CD4-positive, alpha-beta T cell (primary cell): ENCODE measurements around the gene NTN5. TPM values are rescaled to one million over a fixed set of nuclear protein-coding genes. Genes with fewer than 3 reads are reported as not detected.

Experiments used
- ATAC-seq: fragments of 200-7000 bp; cut with Tn5 transposase; one replicate; pipeline ENCODE4 v1.10.0; 2022; ENCODE audit warnings: mild to moderate bottlenecking; ENCODE audit not compliant: poor library complexity
- CTCF ChIA-PET: fragments of 350-600 bp; sonication (Branson Sonifier 250); formaldehyde crosslinking; loops from one replicate; lab custom pipeline; 2021; ENCODE audit warnings: antibody characterized with exemption, inconsistent platforms; lab: Charles Lee
- POLR2A ChIA-PET: fragments of 350-600 bp; sonication (Branson Sonifier 250); formaldehyde crosslinking; loops from one replicate; lab custom pipeline; 2021; ENCODE audit warnings: antibody characterized with exemption, inconsistent platforms; lab: Charles Lee
- DNase-seq, 14 experiments: peaks; one replicate each; pipeline ENCODE4 v3.0.0-alpha.2; 2013 to 2020; ENCODE audit warnings: mixed read lengths in 2 of 14
- H3K27ac ChIP-seq, 2 donors: one replicate each; pipeline versions ENCODE4 v1.5.1 to v1.7.0; 2013; ENCODE audit warnings: low read length in 2 of 2, low read depth in 1 of 2, mild to moderate bottlenecking in 1 of 2
- H3K27me3 ChIP-seq, 2 experiments: 1 replicate in 1 of 2; 2 replicates in 1 of 2; pipeline versions ENCODE4 v1.6.1 to v1.7.0; 2013; ENCODE audit warnings: low read length in 2 of 2, control low read depth in 1 of 2, mild to moderate bottlenecking in 1 of 2, moderate library complexity in 1 of 2; ENCODE audit not compliant: insufficient read depth in 2 of 2, control insufficient read depth in 1 of 2
- H3K36me3 ChIP-seq: one replicate; pipeline ENCODE4 v1.6.1; 2013; ENCODE audit warnings: low read length, control low read depth; ENCODE audit not compliant: insufficient read depth
- H3K4me1 ChIP-seq: one replicate; pipeline ENCODE4 v1.6.1; 2013; ENCODE audit warnings: low read length, control low read depth; ENCODE audit not compliant: insufficient read depth
- H3K4me3 ChIP-seq: one replicate; pipeline ENCODE4 v1.5.1; 2013; ENCODE audit warnings: mild to moderate bottlenecking, low read length, moderate library complexity
- H3K9me3 ChIP-seq, 2 experiments: 1 replicate in 1 of 2; 2 replicates in 1 of 2; pipeline versions ENCODE4 v1.6.1 to v1.7.0; 2013; ENCODE audit warnings: low read length in 2 of 2, mild to moderate bottlenecking in 2 of 2, control low read depth in 1 of 2, moderate library complexity in 1 of 2; ENCODE audit not compliant: control insufficient read depth in 1 of 2, insufficient read depth in 1 of 2
- H3K27ac Mint-ChIP-seq: one replicate; pipeline ENCODE4 v1.8.0; 2020; ENCODE audit warnings: mixed read lengths
- H3K27me3 Mint-ChIP-seq: one replicate; pipeline ENCODE4 v1.8.0; 2021; ENCODE audit warnings: mixed read lengths
- H3K36me3 Mint-ChIP-seq: one replicate; pipeline ENCODE4 v1.8.0; 2021; ENCODE audit warnings: low read depth, mixed read lengths
- H3K4me1 Mint-ChIP-seq: one replicate; pipeline ENCODE4 v1.8.0; 2021; ENCODE audit warnings: low read depth, mixed read lengths
- H3K4me3 Mint-ChIP-seq: one replicate; pipeline ENCODE4 v1.8.0; 2020; ENCODE audit warnings: mild to moderate bottlenecking, mixed read lengths
- H3K9me3 Mint-ChIP-seq: one replicate; pipeline ENCODE4 v1.8.0; 2020; ENCODE audit warnings: mixed read lengths
- intact Hi-C, 2 experiments: fragments of 100-400 bp; cut with DNase I in 1 of 2; cut with micrococcal nuclease in 1 of 2; formaldehyde crosslinking; loops; one replicate each; pipeline versions ENCODE4 v1.15.1 to v1.9.0; 2023 to 2025; cut with DNase I, micrococcal nuclease
- total RNA-seq, 174 experiments: library from RNA in 2 of 174; stranded (reverse) in 2 of 174; gene quantifications; one replicate each; pipeline ENCODE4 v1.2.3 and lab custom pipeline; 2021 to 2026
- TF ChIP-seq, protein P1 (sequence below): fragments of 200-600 bp; IDR thresholded peaks from one replicate; pipeline ENCODE4 v1.8.0; 2022; ENCODE audit warnings: antibody characterized with exemption, mild to moderate bottlenecking

Gene NTN5
- total RNA-seq, 2 experiments from 2014 or later = 2.7 to 3.0 TPM

DNA sequence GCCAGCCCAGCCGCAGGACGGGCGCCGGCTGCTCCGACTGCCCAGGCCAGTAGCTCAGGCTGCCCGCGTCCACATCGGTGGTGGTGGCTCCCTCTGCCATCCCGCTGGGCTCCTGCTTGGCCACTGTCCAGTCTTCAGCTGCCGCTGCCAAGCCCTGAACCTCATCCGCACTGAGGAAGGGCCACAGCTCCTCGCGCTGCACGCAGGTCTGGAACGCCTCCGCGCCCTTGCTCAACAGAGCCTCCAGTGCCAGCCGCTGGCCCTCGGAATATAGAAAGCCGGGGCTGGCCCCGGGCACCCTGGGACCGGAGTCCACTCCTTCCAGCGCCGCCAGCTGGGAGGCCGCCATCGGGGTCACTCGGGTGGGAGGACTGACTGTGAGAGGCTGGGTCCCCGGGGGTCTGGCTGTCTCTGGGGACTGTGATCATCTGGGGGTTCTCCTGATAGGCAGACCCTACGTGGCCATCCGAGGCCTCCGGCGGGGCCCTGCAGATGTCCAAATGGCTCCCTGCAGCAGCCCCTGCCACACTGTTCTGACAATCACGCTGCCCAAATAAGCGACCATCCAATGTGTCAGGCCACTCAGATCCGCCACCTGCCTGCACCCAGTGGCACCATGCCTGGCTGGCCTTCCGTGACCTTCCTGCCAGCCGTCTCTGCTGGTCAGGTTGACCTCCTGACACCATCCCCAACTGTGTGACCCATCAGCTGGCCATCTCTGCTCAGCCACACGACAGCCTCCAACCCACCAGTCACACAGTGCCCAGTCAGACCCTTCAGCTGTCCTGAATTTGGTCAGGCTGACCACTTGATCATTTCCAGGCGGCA, 59.6 kb downstream of the NTN5 start:
- TF ChIP-seq, protein P1, sequence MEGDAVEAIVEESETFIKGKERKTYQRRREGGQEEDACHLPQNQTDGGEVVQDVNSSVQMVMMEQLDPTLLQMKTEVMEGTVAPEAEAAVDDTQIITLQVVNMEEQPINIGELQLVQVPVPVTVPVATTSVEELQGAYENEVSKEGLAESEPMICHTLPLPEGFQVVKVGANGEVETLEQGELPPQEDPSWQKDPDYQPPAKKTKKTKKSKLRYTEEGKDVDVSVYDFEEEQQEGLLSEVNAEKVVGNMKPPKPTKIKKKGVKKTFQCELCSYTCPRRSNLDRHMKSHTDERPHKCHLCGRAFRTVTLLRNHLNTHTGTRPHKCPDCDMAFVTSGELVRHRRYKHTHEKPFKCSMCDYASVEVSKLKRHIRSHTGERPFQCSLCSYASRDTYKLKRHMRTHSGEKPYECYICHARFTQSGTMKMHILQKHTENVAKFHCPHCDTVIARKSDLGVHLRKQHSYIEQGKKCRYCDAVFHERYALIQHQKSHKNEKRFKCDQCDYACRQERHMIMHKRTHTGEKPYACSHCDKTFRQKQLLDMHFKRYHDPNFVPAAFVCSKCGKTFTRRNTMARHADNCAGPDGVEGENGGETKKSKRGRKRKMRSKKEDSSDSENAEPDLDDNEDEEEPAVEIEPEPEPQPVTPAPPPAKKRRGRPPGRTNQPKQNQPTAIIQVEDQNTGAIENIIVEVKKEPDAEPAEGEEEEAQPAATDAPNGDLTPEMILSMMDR = no peak
- H3K9me3 ChIP-seq = no peaks in the 10 kb centered on the region
- H3K27ac ChIP-seq = no peak overlapping the region
- ChIA-PET POLR2A (no interaction called here), CTCF (no interaction called here)
- Mint-ChIP-seq H3K4me1 (peaks cover 27% of the 10 kb centered on the region), H3K27me3 (no peaks in the 10 kb centered on the region), H3K9me3 (no peaks in the 10 kb centered on the region), H3K4me3 (no peak overlapping the region), H3K27ac (peak overlapping the region; percentile 37), H3K36me3 (peaks cover 37% of the 10 kb centered on the region)
- H3K4me1 ChIP-seq = peaks cover 34% of the 10 kb centered on the region
- no peak overlapping the region for H3K4me3 ChIP-seq
- peaks cover 34% of the 10 kb centered on the region for H3K36me3 ChIP-seq
- peak in 1 of 14 experiments; percentile 40 for DNase-seq
- H3K27me3 ChIP-seq = no peaks in the 10 kb centered on the region
- intact Hi-C loops = no loop called here
- no peak for ATAC-seq

DNA sequence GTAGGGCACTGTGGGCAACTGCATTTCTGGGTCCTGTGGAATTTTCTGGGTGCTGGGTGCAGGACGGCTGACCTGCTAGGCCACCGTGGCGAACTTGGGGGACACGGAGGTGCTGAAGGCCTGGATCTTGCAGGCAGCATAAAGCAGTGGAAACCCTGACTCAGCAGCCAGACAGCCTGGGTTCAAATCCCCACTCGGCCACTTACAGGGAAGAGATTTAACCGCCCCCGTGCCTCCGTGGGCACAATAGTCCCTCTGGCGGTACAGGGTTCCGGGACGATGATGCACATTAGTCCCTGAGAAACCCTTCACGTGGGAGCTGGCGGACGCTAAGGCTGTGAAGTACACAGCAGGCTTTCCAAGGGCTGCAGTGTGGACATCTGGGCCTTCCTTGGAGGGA, 60.9 kb downstream of the NTN5 start:
- H3K27ac Mint-ChIP-seq = no peak overlapping the region
- H3K27me3 Mint-ChIP-seq = no peaks in the 10 kb centered on the region
- H3K4me1 Mint-ChIP-seq = peaks cover 14% of the 10 kb centered on the region
- intact Hi-C loops = no loop called here
- H3K36me3 Mint-ChIP-seq = peaks cover 25% of the 10 kb centered on the region
- DNase-seq (no peak), ATAC-seq (no peak)
- POLR2A ChIA-PET = no interaction called here
- Histone ChIP-seq H3K36me3 (peaks cover 24% of the 10 kb centered on the region), H3K27me3 (no peaks in the 10 kb centered on the region), H3K4me3 (no peak overlapping the region), H3K27ac (no peak overlapping the region), H3K4me1 (peaks cover 20% of the 10 kb centered on the region), H3K9me3 (no peaks in the 10 kb centered on the region)
- CTCF ChIA-PET = no interaction called here
- TF ChIP-seq, protein P1 = no peak
- H3K9me3 Mint-ChIP-seq = no peaks in the 10 kb centered on the region
- no peak overlapping the region for H3K4me3 Mint-ChIP-seq

Other genes with a start within 250 kb of the NTN5 start
- gene GRWD1, start 227.0 kb downstream of the NTN5 start, total RNA-seq = 10 to 100 TPM; 21.4 to 21.7 TPM
- 1 to 10 TPM; 1.7 to 2.0 TPM for gene KCNJ14, start 217.4 kb downstream of the NTN5 start, total RNA-seq
- gene CYTH2, start 203.6 kb downstream of the NTN5 start, total RNA-seq = 10 to 100 TPM; 23.4 to 25.3 TPM
- gene LMTK3, start 161.2 kb downstream of the NTN5 start, total RNA-seq = 10 to 100 TPM; 15.6 to 18.9 TPM
- not detected for gene SULT2B1, start 120.8 kb downstream of the NTN5 start, total RNA-seq
- not detected for gene SPACA4, start 66.3 kb downstream of the NTN5 start, total RNA-seq
- gene FAM83E, start 57.9 kb downstream of the NTN5 start, total RNA-seq = 1 to 10 TPM; 1.6 to 2.6 TPM
- gene RPL18, start 53.8 kb downstream of the NTN5 start, total RNA-seq = 1,000 to 10,000 TPM; 2,820 to 2,913 TPM
- 10 to 100 TPM; 14.1 to 15.3 TPM for gene SPHK2, start 53.5 kb downstream of the NTN5 start, total RNA-seq
- gene DBP, start 35.6 kb downstream of the NTN5 start, total RNA-seq = 10 to 100 TPM; 48.3 to 55.6 TPM
- 10 to 100 TPM; 11.0 to 12.4 TPM for gene CA11, start 26.8 kb downstream of the NTN5 start, total RNA-seq
- gene FUT2, start 23.0 kb upstream of the NTN5 start, total RNA-seq = not detected
- under 1 TPM; 0.47 to 0.50 TPM for gene MAMSTR, start 46.7 kb upstream of the NTN5 start, total RNA-seq
- under 1 TPM; 0.55 to 0.56 TPM for gene RASIP1, start 67.6 kb upstream of the NTN5 start, total RNA-seq
- gene IZUMO1, start 73.9 kb upstream of the NTN5 start, total RNA-seq = not detected
- gene FUT1, start 79.6 kb upstream of the NTN5 start, total RNA-seq = not detected
- gene FGF21, start 82.5 kb upstream of the NTN5 start, total RNA-seq = not detected
- gene BCAT2, start 138.0 kb upstream of the NTN5 start, total RNA-seq = 10 to 100 TPM; 10.5 to 11.0 TPM
- 1 to 10 TPM in 1 of 2 experiments, under 1 TPM in 1; 0.93 to 1.3 TPM for gene HSD17B14, start 163.5 kb upstream of the NTN5 start, total RNA-seq
- gene PLEKHA4, start 195.6 kb upstream of the NTN5 start, total RNA-seq = 1 to 10 TPM; 1.4 to 2.7 TPM
- gene PPP1R15A, start 199.4 kb upstream of the NTN5 start, total RNA-seq = 100 to 1,000 TPM; 569 to 584 TPM
- gene TULP2, start 225.7 kb upstream of the NTN5 start, total RNA-seq = not detected
- 10 to 100 TPM; 73.7 to 77.0 TPM for gene NUCB1, start 227.3 kb upstream of the NTN5 start, total RNA-seq